Retinal pigment epithelial cell (primary cell): ENCODE data around the gene ETS1.

Experiments used
- DNase-seq: peaks from one replicate; pipeline ENCODE4 v3.0.0-alpha.2; 2010; ENCODE audit warnings: low read depth
- H3K4me3 ChIP-seq: 2 replicates; pipeline ENCODE4 v1.5.1; 2011; ENCODE audit warnings: mild to moderate bottlenecking, low read length, control low read depth, moderate library complexity
- TF ChIP-seq, protein P1 (sequence below): conservative IDR thresholded peaks from 2 replicates; pipeline ENCODE4 v1.5.1; 2011; ENCODE audit warnings: low read depth, low read length, control low read depth, inconsistent platforms

The ETS1 gene

DNA sequence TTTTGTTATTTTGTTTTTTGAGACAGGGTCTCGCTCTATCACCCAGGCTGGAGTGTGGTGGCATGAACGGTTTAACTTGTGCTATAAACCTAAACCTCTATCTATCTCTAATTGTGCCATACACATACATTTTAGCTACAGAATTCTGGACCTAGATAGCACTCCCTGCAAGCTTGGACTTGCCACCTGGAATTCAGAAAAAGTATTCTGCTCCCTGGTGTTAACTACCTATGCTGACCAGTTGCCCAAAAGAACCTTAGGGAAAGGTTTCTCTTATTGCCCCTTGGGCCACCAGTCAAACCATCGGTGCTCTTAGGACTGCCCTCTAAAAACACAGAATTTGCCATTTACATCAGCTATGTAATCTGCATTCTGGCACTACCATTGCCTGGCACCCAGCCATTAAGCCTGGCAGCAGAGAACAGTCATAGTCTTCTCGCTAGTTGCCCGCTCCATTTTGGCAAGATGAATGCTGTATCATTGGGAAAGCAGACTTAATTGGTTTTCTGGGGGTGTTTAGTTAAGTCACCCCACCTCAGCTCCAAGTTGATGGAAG is 55.3 kb downstream of the ETS1 start:
- TF ChIP-seq, protein P1, sequence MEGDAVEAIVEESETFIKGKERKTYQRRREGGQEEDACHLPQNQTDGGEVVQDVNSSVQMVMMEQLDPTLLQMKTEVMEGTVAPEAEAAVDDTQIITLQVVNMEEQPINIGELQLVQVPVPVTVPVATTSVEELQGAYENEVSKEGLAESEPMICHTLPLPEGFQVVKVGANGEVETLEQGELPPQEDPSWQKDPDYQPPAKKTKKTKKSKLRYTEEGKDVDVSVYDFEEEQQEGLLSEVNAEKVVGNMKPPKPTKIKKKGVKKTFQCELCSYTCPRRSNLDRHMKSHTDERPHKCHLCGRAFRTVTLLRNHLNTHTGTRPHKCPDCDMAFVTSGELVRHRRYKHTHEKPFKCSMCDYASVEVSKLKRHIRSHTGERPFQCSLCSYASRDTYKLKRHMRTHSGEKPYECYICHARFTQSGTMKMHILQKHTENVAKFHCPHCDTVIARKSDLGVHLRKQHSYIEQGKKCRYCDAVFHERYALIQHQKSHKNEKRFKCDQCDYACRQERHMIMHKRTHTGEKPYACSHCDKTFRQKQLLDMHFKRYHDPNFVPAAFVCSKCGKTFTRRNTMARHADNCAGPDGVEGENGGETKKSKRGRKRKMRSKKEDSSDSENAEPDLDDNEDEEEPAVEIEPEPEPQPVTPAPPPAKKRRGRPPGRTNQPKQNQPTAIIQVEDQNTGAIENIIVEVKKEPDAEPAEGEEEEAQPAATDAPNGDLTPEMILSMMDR: no peak
- H3K4me3 ChIP-seq: no peak overlapping the region
- DNase-seq: no peak

DNA sequence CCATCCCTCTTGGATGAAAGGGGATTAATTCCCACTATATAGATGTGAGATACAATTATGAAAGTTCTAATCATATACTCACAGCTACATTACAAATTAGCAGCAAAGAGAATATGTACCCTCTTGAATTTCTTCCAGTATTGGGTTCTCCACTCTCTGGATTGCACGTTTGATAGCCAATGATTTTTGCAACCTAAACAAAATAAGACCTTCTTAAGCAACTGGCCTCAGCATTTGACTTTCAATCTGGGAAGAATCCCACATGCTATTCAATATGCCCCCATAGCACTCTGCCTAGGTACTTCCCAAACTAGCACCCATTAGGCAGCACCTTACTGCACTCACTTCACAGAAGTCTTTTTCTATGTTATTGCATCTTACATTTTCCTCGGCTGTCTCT is 55.8 kb downstream of the ETS1 start:
- TF ChIP-seq, protein P1: no peak
- H3K4me3 ChIP-seq: no peak overlapping the region
- DNase-seq: no peak

DNA sequence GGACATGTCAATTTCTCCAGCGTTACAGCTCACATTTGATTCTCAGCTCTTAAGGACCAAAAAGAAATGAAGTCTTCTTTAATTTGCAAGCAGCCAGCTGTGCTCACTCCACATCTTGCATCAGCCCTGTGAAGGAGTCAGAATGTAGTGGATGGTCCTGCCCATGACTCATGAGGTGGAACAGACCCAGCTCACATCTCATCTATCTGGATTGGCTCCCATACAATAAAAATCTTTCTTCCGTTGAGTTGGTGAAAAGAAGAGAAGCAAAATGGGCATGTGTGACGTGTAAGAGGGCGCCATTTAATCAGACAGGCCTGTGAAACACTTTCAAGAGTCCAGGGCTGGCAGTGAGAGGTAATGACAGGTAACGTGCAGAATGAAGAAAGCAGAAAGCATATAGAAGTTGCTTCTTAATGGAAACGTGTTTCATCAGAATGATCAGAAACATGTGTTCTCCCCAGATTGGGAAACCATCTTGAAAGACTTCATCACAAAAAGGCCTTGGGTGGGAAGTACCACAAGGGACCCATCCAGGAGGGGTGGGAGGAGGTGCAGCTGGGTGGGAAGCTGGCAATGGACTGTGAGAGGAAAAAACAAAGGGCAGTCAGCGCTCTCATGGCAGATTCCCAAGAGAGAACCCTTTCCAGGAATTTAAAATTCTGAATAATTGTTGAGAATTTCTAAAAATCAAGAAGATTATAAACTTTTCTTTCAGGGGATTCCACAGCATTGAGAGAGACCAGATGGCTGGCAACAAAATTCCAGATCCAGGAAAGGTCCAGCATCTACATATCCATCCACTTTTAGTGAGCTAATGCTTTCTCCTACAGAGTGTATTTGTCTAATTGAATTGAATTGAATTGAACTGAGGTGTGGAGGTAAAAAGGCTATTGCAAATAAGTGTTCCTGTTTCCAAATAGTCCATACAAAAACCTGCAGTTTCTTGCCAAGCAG is 57.0 kb downstream of the ETS1 start:
- no peak for DNase-seq
- TF ChIP-seq, protein P1: no peak
- no peak overlapping the region for H3K4me3 ChIP-seq

DNA sequence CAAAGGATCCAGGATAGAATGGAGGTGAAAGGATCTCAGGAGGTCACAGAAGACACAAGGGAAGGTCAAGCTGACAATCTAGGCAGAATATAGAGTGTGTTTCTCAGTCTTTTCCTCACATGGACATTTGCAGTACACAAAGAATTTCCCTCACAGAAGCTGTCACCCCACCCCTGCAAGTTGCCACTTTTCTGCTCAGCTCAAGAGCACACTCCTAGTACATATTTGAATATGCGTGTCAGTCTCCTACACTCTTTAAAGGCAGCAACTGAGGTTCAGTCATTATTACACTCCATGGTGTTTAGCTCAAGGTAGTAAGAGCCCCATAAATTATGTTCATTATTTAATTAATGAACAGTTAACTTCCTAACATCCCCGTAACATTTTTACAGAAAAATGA is 59.1 kb downstream of the ETS1 start:
- DNase-seq: no peak
- TF ChIP-seq, protein P1: no peak
- no peak overlapping the region for H3K4me3 ChIP-seq

DNA sequence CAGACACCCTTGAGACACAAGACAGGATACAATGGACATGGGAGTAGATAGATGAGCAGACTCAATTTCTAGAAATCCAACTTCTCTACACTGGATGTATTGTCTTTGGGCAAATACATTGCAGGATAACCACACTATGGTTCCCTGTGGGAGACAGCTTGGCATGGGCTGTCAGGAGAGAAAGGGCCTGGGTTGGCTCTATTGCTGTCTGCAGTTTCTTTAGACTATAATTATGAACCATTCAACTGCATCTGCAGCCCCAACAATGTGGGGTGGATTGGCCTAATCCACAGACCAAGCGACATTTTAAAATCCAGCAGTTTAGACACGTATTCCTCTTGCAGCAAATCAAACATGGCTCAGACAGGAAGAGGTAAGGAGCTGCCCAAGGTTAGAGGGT is 60.3 kb downstream of the ETS1 start:
- TF ChIP-seq, protein P1: no peak
- no peak for DNase-seq
- no peak overlapping the region for H3K4me3 ChIP-seq

DNA sequence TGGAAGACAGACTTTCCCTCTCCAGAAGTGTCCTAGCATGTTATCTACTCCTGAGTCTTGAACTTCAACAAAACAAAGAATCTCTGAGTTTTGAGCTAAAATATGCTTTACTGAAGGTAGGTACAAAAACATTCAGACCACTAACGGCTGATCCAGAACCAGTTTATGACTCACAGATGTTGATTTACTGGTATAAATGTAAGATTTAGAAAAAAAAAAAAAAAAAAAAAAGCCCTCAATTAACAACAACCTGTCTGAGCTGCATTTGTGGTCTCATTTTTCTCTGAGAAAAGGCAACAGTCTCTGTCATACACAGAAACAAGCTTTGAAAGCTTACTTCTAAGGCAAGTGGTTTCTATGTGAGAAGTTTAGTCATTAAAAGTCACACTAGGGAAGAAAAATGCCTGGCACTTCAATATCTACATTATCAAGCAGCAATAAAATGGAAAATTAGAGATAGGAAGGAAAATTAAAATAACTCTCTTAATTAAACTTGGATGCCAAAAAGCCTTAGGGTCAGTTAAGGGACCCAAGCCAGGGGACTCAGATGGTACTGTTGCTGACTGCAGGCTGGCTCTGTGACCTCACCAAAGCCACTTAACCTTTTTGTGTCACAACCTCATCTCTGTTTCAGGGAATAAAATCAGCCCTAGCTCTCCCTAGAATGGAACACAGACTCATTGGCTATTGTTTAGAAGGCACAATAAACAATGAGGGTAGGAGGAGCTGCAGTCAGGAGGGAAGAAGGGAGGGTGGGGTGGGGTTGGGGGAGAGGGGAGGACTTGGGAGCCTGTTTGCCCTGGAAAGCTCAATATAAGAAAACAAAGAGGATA is 61.7 kb downstream of the ETS1 start:
- no peak overlapping the region for H3K4me3 ChIP-seq
- no peak for DNase-seq
- TF ChIP-seq, protein P1: no peak
